ENCODE data around the gene CH25H.
"Not testable (repeated sequence)": the region's sequence is repeated elsewhere in the genome, so short reads cannot be mapped to it uniquely, and the experiment has no call there.

Gene CH25H, protein sequence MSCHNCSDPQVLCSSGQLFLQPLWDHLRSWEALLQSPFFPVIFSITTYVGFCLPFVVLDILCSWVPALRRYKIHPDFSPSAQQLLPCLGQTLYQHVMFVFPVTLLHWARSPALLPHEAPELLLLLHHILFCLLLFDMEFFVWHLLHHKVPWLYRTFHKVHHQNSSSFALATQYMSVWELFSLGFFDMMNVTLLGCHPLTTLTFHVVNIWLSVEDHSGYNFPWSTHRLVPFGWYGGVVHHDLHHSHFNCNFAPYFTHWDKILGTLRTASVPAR

DNA sequence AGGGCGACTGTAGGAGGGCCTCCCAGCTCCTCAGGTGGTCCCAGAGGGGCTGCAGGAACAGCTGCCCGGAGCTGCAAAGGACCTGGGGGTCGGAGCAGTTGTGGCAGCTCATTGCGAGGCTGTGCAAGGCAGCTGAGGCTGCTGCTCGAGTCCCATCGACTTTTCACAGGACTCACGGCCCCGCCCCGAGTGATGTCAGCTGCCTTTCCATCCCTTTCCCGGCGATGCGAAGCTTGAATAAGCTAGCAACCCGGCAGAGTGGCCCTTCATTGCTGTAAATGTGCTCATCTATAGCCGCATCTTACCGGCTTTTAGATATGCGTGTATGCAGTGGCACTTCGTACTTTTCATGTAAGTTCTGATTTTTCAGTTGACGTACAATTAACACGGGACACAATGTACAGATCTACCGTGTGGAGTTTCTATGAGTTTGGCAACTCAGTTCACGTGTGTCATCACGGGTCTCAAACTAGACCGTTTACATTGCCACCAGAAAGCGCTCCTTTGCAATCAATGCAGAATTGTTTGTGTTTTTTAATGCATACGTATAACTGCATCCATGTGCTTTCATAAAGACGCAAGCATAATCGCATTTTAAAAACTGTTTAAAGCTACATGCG, at the start of gene CH25H:
Gene CH25H, minus strand, starts transcription at position 137 of the 620 bp plus-strand sequence. Its CDS starts 25 bp downstream, at position 112.
- peak; percentile 34 for DNase-seq (ENCODE audit: low spot score)

DNA sequence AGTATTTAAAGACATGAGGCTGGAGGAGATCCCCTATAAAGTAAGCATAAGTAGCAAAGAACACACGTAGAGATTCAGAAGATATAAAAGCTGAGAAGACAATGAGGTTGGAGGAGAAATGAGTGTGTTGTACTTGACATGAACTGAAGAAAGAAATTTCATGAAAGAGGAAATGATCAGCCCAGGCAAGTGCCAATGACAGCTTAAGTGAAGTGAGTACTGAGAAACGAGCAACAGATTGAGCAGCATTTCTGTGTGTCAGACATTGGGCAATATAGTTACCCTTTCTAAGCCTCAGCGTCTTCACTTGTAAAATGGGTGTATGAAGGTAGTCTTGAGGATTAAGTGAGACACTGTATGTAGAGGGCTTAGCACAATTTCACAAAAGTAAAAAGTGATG, 49.2 kb upstream of the CH25H start:
- no peak for DNase-seq (ENCODE audit: low spot score)

DNA sequence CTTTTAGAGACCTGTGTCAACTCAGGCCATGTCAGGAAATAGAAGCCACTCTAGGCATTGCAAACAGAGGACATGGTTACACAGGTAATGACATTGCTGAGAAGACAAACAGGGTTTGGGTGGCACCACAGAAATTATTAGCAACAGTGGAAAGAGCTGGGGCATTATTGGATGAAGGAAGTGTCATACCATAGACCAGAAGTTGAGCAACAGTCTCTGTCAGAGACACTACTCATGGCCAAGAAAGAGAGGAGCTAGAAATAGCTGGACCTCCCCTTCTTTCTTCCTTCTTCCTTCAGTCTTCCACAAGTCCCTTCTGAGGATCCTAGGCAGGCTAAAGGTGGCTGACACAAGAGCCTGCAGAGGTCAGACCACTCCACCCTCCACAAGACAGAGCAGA, 48.7 kb upstream of the CH25H start:
- no peak for DNase-seq (ENCODE audit: low spot score)

DNA sequence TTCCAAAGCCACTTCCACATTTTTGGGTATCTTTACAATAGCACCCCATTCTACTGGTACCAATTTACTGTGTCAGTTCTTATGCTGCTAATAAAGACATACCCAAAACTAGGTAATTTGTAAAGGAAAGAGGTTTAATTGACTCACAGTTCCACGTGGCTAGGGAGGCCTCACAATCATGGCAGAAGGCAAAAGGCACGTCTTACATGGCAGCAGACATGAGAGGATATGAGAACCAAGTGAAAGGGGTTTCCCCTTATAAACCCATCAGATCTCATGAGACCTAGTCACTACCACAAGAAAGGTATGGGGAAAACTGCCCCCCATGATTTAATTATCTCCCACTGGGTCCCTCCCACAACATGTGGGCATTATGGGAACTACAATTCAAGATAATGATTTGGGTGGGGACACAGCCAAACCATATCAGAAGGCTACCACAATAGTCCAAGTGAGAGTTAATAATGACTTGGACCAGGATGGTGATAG, 48.0 kb upstream of the CH25H start:
- not testable (repeated sequence) for DNase-seq (ENCODE audit: low spot score)

DNA sequence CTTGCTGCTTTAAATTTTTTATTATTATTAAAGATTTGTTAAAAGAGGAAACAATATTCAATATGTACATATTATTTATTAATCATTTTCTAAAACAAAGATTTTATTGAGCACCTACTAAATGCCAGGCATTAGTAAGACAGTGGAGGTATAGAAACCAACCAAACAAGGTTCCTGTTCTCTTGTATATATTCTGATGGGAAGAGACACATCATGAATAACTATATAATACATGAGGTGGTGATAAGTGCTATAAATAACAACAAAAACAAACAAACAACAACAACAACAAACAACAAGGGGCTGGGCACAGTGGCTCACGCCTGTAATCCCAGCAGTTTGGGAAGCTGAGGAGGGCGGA, 45.1 kb upstream of the CH25H start:
- no peak for DNase-seq (ENCODE audit: low spot score)

DNA sequence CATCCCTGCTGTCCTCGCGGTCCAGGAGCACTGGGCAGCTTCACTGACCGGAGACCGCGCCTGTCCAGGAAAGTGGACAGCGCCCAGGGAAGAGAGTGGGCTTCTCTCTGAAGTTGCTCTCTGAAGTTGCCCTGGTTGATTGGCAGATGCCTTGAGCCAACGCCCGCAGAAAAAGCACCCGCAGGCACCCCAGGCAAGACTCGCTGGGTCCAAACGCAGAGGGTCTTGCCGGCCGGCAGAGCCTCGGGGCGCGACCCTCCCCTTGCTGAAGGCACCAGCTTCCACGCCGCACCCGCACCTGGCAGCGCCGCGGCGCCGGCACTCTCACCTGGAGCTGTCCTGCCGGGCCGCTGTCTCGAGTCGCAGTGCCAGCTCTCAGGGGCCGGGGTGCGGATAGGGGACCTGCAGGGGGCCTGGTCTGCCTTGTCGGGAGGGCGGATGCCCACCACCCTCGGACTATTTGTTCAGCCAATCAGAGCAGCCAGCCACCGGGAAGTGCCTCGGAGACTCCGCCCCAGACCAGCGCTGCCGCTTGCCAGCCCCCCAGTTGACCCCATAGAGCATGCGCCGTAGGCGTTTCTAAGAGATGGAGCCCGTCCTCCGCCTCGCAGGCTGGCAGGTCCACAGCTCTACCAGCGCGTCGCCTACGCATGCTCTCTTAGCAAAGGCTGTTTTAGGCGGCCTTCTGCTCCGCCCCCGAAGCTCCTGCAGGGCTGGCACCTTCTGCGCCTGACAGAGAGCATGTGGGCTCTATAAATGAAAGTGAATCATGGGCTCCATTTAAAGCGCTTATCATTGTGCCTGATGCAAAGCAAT, 44.5 kb upstream of the CH25H start, which contains the start of gene LIPA:
Gene LIPA, minus strand, starts transcription at position 367 of the 816 bp plus-strand sequence. CDS start 4,127 bp downstream, outside the sequence.
- DNase-seq (ENCODE audit: low spot score) = peak; percentile 97

DNA sequence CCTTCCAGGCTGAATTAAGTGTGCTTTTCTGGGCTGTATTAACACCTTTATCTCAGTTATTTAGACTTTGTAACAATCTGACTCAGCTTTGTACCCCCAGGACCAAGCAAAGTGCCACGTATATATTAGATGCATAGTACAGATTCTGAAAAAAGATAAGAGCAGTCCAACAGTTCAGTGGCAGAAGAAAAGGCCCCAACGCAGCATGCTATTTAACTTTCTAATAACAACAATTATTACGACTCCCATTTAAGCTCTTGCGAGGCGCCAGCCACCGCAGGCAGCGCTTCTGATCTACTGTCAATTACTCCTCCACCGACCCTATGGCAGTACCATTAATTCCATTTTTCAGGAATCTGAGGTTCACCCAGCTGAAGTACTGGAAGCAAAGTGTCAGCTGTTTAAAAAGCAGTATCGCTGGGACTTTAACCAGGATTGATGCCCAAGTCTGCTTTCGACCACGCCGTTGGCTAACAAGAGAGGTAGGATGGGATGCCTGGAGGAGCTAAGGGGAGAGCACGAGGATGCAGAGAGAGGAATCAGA, 43.8 kb upstream of the CH25H start:
- no peak for DNase-seq (ENCODE audit: low spot score)

DNA sequence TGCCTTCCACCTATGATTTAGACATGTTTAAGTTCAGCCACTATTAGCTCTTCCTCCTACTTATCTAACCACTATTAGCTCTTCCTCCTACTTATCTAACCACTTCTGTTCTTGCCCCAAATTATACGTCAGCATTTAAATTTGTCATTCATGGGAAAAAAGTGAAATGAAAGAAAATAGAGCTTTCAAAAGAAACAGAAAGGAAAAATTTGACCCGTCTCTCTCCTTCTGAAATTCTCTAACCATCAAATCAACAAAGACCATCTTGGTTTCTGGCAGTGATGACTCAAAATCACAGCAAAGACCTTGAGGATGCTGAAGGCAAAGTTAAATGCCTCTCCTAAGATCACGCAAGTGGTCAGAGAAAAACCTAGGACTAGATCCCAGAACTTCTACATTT, 41.9 kb upstream of the CH25H start:
- no peak for DNase-seq (ENCODE audit: low spot score)

DNA sequence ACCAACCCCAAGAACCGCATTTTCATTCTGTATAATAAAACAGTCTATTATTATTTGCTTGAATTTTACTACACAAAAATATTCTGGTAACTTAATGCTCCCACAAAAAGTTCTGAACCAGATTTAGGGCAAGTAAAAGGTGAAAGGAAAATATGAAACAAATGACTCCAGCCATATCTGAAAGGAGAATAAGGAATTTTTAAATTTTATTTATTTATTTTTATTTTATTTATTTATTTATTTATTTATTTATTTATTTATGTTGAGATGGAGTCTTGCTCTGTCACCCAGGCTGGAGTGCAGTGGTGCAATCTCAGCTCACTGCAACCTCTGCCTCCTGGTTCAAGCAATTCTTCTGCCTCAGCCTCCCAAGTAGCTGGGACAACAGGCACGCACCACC, 40.5 kb upstream of the CH25H start:
- not testable (repeated sequence) for DNase-seq (ENCODE audit: low spot score)

DNA sequence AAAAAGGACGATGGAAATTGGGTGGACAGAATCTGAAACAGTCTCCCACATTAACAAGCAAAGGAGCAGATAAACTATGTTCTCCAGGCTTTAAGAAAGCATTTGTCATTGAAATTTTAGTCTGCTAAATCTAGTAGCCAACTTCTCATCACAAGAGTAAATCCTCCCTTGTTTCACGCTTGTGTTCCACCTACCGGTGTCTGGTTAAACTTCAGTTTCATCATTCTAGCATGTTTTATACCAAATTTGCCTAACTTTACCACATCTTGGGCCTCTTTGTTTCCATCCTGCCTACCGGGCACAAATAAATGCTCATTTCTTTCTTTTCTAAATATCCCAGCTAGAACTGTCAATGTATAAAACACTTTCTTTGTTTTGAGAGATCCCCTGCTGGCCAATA, 38.7 kb upstream of the CH25H start:
- DNase-seq (ENCODE audit: low spot score) = no peak

DNA sequence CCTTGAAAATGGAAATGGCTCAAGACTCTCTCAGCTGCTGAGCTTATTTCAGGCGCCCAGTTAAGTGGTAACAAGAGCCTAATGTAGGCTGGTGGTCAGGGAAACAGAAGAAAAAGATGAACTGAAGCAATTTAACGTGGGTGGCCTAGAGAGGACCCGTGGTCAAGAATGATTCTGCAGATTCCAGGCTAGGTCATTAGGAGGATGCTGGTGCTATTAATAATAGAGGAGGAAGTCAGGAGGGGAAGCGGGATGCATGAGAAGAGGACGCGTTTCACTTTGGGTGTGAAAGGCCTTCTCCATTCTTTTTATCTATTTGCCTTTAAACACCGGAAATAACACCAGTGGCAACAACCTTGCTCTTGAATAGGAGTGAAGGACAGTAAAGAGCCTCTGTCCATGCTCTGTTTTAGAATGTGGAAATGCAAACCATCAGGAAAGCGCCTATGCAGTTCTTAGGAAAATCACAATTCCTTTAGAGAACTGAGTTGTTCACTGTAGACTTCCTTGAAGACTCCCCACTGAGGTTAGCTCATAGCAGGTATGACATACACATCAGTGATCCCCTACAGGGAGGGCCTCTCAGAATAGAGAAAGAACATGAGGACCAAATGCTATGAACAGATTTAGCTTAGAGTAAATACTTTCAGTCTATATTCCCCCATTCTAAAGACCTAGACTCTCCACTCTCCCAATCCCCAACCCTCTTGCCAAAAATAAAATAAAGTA, 35.9 kb upstream of the CH25H start:
- DNase-seq (ENCODE audit: low spot score) = no peak

DNA sequence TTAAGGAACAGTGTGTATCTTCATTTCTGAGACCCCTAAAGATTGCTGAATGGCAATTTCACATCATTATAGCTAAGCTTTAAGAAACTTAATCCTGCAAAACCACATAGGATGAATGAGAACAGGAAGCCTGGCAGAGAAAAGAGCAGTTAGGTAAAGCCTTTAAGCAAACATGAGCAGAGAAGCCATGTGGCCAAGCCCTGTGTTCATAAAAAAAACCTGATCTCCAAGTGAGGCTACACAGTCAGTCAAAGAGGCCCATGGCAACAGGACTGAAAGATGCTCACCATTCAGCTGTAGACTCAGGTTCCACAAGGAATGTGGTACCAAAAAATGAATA, 35.2 kb upstream of the CH25H start:
- DNase-seq (ENCODE audit: low spot score) = peak; percentile 9

DNA sequence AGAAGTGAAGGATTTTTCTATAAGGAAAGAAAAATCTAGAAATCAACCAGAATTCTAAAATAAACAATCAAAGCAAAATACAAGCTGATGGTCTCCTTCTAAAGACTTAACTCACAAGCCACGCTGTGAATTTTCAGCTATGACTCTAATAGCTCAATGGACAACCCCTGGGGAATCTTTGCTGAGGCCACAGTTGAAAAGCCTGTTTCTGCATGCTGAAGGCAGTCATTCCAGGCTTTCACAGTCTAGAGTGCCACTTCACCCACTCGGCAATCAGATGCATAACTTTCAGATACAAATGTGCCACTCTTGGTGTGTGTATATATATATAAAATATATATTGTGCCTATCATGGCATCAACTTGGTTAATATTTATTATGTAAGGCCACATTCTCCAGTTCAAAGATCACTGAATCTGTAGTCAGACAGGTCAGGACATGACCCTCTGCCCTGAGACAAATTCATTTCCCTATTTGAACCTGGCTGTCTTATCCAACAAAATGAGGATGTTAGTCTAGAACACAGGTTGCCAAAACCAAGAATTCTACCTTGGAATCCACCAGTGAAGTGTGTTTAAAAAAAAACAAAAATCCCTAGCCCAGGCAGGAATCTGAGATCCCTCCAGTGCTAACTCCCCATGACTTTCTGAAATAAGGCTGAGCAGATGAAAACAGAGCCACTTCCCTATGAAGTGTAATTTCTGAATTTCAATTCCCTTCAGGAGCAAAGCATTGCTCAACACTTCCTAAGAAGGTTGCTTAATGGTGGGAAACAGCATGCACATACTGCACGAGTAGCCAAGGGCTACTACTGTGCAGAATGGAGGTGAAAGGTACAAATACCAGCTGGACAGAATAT, 34.6 kb upstream of the CH25H start:
- DNase-seq (ENCODE audit: low spot score) = peak; percentile 5

DNA sequence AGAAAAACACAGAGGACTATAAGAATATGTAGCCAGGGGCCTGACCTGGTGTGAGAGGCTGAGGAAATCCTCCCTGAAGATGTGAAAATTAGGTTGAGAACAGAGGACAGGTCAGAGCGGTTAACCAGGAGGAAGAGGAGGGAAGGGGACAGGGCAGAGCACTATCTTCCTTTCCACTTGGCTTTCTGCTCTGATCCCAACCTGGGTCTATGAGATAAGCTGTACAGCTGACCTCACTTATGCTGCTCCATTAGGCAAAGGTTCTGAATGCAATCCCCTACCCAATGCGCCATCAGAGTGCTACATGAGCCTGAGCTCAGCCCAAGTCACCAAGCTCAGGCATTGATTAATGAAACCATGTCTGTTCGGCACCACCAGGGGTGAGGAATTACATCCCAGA, 33.9 kb upstream of the CH25H start:
- DNase-seq (ENCODE audit: low spot score) = no peak

DNA sequence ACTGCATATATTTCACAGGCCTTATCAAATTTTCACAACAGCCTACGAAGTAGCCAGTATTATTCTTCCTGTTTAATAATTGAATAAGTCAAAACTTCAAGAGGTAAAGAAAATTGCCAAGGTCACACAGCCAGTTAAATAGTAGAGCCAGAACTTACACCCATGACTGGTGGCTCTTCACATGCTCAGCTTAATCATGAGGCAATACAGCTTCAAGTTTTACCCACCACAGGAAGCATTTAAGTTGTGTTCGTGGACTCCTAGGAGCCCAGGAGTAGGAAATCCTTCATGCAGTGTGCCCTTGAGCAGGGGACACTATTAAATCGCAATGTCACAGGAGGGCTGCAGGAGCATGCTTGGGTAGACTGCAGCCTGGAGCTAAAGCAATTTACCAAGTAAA, 33.4 kb upstream of the CH25H start:
- DNase-seq (ENCODE audit: low spot score) = no peak

DNA sequence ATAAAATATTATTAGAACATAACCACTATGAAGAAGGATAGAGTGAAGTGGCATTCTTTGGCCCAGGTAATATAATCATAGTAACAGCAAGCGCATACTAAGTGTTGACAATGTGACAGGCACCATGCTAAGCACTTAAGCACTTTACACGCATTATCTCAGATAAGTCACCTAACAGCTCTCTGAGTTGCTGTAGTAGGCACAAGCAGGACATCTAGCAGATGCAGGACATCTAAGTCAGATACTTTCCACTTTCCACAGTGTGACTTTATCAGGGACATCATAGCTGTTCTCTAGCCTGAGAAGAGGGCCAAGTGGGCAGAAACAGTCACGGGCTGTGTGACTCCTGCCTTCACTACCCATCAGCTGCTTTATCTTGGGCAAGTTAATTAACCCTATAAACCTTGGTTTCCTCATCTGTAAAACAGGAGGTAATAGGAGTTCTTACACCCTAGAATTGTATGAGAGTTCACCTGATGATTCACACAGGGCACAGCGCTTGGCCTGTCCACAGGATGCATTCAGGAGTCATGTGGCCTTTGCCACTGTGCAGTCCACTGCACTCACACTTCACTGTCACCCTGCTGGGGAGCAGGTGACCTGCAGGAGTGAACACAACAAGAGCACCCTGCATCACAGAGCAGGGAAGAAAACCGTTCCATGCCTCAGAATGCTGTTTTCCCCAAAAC, 32.0 kb upstream of the CH25H start:
- no peak for DNase-seq (ENCODE audit: low spot score)

DNA sequence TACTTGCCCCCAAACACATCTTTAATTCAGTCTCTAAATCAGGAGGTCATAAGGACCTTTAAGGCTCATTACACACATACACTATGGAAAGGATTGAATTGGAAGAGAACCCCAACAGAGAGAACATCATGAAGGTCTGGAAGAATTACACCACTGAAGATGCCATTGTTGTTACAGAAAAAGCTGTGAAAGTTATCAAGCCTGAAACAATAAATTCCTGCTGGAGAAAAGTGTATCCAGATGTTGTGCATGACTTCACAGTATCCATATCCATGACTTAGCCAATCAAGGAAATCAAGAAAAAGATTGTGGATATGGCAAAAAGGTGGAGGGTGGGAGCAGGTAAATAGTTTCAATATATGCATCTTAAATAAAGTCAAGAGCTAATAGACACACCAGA, 30.7 kb upstream of the CH25H start:
- DNase-seq (ENCODE audit: low spot score) = no peak

DNA sequence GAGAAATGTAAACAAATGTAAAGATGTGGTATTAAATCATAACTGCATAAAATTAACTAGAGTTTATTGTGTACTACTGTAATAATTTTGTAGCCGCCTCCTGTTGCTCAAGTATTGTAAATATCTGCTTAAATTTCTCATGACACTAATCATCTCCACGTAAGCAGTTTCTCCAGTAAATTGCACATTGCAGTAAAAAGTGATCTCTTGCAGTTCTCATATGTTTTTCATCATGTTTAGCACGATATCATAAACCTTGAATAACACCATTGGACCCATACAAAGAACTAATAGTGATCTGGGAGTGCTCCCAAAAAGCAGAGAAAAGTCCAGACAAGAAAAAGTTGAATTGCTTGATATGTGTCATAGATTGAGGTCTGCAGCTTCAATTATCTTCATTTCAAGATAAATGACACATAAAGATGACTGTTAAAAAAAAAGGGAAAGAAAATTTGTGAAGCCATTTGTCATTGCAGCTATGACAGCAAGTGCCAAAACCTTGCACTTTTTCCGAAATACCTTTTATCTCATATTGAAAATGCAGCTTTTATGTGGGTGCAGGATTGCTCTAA, 29.2 kb upstream of the CH25H start:
- no peak for DNase-seq (ENCODE audit: low spot score)

DNA sequence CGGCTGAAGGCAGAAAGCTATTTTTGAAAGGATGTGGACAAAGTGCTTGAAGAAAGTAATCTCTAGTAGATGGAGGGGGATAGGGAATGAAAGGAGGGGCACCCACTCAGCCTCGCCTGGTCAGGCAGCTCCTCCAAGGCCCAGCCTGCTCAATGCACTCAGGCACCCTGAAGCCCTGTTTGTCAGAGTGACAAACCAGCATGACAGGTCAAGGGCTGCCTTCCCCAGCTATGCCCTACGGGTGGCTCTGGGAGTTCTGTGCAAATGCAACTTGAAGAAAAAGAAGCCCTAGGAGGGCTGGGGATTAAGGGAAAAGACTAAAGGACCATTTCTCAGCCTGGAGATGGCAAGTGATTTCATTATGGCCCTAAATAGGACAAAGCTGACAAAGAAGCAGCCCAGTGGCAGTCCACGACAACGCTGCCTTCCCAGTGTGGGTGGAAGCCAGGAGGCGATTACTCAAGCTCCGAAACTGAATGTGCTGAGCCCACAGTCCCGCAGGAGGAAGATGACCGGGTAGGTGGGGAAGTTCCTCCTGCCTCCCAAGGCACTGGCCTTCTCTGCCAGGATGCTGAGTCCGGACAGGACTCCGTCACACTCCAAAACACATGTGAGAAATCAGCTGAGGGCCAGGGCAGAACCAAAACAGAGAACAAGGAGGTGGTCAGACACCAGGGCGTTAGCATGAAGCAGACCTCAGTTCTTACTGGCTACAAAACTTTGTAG, 28.1 kb upstream of the CH25H start:
- no peak for DNase-seq (ENCODE audit: low spot score)

All from LoVo (cell line).